GM10248 (cell line): ENCODE measurements around the gene ISOC1.

ENCODE experiments used
- CTCF ChIA-PET: fragments of 300-600 bp; sonication (Branson Sonifier 250); formaldehyde crosslinking; extraction: SDS; loops from one replicate; lab custom pipeline; 2021; ENCODE audit warnings: antibody characterized with exemption; lab: Yijun Ruan, JAX
- POLR2A ChIA-PET: fragments of 350-650 bp; sonication (Branson Sonifier 250); formaldehyde crosslinking; extraction: SDS; loops from one replicate; lab custom pipeline; 2020; ENCODE audit warnings: antibody characterized with exemption; lab: Yijun Ruan, JAX
- DNase-seq: peaks from one replicate; pipeline ENCODE4 v3.0.0; 2012; ENCODE audit errors: extremely low spot score
- TF ChIP-seq, protein P1 (sequence below): IDR thresholded peaks from 2 replicates; pipeline ENCODE4 v1.5.1; 2012; ENCODE audit warnings: mild to moderate bottlenecking, low read depth; ENCODE audit errors: extremely low read depth, missing control alignments, control extremely low read depth

Gene ISOC1

DNA sequence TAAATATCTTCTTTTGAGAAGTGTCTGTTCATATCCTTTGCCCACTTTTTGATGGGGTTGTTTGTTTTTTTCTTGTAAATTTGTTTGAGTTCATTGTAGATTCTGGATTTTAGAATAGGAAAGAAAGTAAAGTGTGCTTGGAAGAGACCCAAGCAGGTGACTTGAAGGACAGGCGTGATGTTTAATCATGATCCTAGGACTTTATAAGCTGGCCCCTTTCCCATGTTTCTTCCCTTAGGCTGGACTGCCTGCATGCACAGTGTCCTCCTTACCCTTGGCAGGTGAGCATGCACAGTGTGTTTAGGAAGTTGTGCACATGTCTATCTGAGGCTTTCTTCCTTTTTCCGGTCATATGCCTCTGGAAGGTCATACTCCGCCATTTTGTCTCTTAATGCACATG lies 61.3 kb downstream of the ISOC1 start:
- POLR2A ChIA-PET = no interaction called here
- TF ChIP-seq, protein P1, sequence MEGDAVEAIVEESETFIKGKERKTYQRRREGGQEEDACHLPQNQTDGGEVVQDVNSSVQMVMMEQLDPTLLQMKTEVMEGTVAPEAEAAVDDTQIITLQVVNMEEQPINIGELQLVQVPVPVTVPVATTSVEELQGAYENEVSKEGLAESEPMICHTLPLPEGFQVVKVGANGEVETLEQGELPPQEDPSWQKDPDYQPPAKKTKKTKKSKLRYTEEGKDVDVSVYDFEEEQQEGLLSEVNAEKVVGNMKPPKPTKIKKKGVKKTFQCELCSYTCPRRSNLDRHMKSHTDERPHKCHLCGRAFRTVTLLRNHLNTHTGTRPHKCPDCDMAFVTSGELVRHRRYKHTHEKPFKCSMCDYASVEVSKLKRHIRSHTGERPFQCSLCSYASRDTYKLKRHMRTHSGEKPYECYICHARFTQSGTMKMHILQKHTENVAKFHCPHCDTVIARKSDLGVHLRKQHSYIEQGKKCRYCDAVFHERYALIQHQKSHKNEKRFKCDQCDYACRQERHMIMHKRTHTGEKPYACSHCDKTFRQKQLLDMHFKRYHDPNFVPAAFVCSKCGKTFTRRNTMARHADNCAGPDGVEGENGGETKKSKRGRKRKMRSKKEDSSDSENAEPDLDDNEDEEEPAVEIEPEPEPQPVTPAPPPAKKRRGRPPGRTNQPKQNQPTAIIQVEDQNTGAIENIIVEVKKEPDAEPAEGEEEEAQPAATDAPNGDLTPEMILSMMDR = no peak
- CTCF ChIA-PET = no interaction called here
- no peak for DNase-seq

GRCh38 chr5:129161830-129162229 lies 67.3 kb downstream of the ISOC1 start:
- no peak for DNase-seq
- TF ChIP-seq, protein P1 = no peak
- ChIA-PET POLR2A (no interaction called here), CTCF (no interaction called here)
